HG02571 (cell line): ENCODE results near the gene COBL.

Source experiments
- ATAC-seq: cut with Tn5 transposase; IDR thresholded peaks from one replicate; pipeline ENCODE4 v1.9.1; 2021; ENCODE audit warnings: mild to moderate bottlenecking, moderate library complexity; ENCODE audit not compliant: unreplicated experiment

Gene COBL

DNA sequence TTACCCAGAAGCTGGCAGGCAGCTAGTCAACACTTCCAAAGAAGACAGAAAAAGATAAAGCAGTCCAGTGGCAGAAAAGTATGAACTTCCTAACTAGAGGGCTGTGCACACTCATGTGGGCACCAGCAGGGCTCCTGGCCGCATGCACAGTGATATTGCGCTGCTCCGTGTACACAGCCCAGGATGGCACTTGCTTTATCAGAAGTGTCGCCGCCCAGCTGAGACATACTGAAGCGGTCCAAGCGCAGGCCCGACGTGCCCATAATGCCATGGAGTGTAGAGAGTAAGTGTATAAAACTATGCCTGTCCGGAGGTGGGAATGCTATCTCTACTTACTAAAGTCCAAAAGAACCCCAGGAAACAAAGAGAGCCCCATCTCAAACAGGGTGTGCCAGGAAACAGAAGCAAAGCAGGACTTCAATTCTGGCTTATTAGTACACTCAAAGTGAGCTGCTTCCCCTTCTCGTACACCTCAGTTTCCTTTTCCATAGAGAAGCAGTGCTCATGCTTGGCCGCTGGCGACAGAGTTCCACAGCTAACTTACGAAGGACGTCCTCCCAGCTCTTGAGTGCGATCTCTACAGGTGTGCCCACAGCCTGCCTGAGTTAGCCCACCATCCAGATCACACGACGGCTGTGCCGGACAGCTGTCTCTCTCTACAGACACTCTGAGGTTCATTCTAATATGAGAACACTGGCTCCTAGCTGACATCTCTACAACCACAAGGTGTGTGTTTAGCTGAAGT is 234.3 kb downstream of the COBL start:
- no peak for ATAC-seq

DNA sequence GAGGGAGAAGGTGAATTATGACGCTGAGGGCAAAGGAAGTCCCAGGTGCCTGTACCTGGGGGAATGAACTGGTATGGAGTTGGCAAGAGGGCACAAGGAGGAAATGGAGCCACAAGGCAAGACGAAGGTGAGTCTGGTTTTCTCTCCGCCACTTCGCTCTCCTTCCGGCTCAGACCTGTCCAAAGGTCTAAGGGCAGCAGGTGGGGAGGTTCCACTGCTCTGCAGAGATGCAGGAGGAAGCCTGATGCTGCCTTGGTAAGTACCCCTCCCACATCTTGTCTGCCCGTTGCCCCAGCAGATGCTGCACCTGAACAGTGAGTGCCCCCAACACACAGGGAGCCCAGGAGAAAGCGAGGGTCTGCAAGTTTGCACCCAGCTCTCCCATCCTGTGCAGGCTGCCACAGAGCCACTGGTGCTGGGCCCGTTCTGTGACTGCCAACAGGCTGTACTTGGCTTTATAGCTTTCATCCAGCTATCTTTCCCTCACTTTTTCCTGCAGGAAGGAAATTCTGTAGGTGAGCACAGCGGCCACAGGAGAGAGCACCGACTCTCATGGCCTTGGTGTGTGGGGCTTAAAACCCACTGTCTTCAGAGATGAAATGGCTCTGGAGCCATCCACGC is 235.2 kb downstream of the COBL start:
- ATAC-seq = no peak

DNA sequence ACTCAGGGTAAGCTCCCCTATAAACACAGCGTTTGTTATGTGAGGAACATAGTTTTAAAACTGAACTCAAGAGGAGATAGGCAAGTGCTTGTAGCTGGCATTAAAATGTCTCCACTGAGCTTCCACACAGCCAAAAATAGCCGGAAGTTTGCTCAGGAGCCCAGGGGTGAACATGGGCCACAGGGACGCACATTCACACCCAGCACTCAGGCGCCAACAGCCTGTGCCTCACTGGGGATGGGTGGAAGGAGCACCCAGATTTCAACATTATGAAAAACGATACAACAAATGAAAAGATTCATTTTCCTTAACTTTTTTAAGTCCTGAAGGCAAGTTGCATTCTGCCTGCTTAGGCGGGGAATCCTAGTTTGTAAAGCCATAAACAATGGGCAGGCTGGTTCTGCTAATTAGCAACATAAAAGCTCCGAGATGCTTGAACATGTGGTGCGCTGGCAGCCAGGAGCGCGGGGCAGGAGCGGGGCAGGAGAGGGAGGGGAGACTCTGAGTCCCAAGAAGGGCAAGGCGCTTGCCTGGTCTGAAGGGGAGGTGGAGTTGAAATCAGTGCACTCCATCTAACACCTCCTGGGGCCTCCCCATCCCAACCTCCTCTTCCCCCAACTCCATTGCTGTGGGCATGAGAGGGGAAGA is 235.9 kb downstream of the COBL start:
- no peak for ATAC-seq

DNA sequence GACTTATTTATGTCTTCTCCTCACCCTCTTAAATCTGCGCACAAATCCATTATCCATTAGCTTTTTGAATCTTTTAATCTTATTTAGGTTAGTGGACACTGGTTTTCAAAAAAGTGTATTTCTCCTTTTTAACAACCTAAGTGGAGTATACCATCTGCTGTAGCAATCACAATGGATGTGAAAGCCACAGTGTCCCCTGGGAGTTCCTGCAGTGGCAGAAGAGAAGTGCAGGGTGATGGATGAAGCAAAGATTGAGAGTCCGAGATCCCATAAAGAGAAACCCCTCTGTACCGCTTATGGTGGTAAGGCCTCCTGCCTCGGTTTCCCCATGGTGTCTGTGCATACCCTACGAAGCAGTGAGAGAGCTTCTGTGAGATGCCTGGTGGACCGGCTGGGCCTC is 236.4 kb downstream of the COBL start:
- ATAC-seq = no peak

DNA sequence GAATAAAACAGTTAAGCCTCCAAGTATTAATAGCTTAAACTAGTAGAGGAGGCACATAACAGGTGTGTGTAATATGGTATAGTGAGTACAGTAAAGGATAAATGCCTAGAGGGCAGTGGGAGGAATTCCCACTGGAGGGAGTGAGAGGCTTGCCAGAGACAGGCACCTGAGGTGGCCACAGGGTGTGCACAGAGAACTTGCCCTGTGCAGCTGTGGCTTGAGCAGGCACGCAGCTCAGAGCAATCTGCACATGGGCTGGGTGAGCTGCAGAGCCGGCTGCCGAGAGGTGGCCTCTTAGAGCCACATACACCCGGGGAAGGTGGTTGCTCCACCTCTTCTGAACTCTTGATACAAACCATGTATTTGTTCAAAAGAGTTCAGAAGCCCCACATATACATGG is 237.1 kb downstream of the COBL start:
- no peak for ATAC-seq

DNA sequence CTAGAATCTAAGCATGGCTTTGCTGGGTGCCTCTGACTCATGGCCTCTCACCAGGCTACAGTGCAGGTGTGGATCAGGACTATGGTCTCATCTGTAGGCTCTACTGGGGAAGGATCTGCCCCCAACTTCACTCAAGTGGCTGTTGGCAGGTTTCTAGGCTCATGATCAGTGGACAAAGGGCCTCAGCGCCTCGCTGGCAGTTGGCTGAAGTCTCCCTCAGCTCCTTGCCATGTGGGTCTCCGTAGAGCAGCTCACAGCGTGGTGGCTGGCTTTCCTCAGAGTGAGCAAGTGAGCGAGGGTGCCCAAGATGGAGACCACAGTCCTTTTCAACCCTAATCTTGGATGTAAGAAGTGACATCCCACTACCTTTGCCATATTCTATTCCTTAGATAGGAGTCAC is 238.0 kb downstream of the COBL start:
- ATAC-seq = no peak

DNA sequence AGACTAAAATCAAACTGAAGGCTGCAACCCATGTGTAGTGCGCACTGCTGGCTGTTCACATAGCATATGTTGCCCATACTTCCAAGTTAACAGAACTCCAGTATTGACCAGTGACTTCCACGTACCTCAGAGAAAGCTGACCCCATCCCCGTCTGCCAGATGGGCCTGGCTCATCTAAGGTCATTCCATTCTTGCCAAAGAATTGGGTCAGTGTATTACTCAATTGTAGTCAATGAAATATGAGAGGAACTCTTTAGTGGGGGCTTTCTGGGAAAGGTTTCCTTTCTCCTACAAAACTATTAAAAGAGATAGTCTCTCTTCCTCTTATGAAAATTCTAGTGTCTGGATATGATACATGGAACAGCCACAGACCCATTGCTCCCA is 238.6 kb downstream of the COBL start:
- ATAC-seq = no peak

DNA sequence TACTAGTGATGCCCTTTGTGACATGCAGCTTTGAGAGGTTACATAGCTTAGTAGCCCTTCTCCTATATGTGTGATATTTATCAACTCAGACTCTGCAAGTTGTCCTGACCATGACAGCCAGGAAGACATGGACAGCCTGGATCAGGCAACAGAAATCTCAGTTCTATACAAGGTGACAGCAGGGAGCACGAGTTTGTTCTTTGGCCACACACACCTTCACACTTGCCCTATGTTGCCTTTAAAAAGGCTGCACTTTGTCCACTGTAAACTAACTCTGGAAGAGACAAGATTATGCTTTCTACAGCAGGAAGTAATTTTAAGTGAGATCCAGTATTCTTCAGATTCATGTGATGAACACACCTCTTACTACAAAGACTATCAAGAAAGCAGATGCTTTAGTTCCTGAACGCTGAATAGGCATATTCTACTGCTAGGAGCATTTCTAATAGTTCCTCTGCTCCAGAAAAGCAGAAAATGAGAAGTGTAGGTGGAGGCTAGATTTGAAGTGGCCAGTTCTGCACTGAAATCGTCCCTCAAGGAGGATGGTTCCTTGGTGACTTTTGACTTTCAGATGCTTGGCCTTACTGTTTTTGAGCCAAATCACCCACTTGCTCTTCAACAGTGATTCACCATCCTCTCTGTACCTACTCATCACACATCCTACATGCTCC is 239.2 kb downstream of the COBL start:
- ATAC-seq = no peak

DNA sequence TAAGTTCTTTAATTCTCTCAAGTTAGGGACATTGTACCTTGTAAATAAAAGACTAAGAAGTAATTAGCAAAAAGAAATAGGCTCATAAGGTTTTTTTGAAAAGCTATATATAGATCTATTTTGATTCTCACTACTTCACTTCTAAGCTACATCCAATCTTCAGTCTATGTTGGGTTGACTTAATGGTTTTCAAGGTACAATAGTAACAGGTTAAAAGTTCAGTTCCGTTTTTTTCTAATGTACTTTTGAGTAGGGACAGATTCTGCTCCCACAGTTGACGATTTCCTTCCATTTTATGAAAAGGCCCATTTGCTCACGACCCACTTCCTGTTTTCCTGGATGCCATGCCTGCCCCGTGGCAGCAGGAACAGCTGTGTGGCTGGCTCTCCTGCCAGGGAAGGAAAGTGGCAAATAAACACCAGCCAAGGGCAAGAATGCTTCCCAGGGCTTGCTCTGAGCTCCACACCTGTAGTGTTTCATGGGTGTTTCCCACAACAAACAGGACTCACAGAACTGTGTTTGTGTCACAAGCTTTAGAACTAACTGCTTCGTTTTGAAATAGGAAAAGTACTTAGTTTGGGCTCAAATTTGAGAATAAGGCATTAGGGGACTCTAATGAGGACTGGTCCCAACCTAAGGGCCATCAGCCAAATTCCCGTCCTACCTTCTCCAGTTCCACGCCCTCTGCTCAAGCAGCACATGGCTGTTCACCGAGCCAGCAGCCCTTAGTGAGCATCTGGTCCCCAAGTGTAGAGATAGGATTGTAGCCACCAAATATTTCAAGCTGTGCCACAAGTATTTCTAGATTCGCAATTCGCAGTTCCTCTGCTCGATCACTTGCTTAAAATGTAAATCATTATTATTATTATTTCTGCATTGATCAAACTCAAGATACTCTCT is 240.7 kb downstream of the COBL start:
- no peak for ATAC-seq

DNA sequence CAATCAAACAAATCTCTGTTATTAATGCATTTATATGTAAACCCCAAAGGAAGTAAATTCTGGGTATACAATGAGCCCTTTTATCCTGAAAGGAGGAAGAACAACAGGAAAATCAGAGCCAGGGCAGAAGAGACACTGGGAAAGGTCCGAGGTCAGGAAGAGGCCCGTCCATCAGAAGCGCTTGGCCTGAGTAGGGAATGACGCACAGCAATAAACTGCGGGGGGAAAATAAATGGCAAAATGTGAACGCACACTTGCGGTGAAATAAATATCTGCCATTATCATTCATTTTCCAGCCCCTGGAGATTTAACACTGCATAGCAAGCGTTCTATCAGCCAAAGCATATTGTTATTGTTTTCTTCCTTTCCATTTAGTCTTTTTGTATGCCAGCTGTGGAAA is 243.4 kb downstream of the COBL start:
- ATAC-seq = no peak

DNA sequence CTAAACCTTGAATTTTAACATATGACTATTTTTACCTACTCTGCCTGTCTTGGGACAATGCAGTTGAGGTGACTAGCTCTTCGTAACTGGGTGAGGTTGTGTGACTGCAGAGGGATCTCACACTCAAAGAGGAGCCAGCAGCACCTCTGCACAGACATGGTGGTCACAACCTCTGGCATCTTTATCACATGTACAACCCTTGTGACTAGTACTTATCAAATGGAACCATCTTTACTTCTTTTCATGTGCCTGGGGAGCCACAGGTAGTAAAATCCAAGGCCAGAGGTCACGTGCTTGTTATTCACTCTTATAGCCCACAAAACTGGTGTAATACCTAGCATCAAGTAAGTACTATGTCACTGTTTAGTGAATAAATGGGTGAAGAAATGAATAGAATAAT is 244.3 kb downstream of the COBL start:
- no peak for ATAC-seq

DNA sequence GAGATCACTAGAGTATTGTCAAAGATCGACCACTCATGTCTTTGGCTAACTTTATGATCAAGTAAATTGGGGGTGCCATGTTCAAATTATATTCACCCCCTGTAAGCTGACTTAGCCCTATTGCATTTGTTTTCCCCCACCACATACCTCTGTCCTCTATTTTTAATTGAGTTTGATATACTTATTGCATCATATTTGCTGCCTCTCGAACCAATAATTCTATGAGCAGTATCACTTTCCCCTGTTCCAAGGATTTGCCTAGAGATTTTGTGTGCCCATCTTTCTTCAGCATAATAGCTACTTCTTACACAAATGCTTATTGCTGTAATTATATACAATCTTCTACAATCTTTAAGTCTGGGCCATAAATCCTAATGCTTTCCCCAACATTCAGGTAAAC is 245.2 kb downstream of the COBL start:
- ATAC-seq = no peak

DNA sequence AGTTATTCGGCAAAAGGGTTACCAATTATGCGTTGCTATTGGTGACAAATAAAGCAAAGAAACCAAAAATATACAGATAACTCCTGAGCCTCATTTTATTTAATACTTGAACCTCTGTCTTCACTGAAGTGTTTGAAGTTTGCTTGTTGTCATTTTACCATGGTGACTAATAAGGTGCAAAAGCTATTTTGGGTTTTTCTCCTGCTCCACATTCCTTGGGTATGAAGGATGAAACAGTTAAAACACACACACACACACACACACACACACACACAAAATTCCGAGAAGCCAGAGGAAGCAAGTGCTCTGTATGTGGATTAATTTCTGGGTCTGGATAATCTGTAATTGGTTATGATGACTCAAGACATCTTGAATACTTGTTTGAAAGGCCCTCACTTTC is 246.5 kb downstream of the COBL start:
- ATAC-seq = no peak

DNA sequence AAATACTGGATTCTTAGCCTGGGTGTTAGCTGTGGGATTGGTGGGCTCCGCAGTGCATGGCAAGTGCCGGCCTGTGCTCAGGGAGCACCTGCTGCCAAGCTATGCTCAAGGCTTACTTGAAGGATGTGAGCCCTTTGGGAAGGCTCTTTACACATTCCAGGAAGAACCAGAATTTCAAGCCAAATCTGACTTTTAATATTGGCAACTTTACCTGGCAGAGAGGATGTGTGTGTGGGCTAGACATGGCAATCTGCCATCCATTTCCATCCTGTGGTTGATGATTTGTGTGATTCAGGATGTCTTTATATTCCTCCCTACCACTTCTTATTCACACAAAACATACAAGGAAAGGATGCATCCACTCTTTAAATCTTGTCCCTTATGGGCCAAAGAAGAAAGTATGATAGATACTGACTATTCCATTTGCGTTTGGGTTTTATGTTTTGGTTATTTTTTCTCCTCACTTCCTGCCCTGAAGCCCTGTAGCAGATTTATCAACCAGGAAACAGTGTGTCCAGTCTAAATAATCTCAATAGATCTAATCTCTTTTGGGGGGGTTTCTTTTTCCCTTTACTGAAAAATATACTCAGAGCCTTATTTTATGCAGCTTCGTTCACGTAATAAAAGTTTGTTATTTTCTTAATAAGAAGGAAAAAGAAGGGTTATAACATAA is 247.1 kb downstream of the COBL start:
- no peak for ATAC-seq

DNA sequence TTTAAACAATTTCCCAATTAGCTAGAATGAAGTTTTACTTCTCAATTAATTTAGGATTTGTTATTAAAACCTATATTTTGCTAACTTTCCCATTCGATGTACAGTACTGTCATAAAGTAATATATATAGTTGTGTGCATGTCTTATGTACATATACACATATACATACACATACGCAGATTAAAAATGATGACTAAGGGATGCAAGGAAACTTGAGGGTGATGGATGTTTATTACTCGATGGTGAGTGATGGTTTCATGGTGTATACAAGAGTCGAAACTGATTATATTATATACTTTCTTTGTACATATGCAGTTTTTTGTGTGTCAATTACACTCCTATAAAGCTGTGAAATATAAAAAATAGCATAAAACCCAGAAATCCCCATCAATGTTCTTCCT is 248.2 kb downstream of the COBL start:
- ATAC-seq = no peak

DNA sequence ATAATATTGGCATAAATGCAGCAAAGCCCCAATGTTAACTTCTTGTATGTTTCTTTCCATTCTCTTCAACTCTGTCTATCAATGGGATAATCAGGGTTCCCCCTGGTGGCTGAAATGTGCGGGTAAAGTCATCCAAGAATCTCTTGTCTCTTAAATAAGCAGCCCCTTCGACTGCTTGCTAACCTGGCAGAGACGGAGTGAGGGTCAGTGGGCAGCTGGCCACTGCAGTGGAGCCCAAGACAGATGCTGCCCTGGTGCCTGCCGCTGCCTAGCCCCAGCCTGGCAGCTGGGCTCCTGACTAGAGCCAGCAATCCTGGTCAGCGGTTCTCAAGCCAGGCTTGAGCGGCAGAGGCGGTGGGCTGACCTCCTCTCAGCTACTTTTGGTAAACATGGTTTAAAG is 248.9 kb downstream of the COBL start:
- ATAC-seq = no peak

DNA sequence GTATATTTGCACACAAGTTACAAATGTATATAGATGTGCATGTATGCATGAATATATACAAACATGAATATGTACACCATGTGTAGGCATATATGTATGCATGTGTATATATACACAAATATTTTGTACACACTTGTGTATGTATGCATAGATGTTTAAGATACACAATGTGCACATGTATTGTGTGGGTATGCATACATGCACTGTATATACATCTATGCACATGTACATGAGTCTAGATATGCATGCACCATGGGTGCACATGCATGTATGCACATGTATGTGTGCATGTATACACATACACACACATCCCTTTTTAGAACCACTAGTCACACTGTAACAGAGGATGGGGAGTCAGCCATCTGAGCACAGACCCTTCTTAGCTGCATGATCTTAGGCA is 249.4 kb downstream of the COBL start:
- ATAC-seq = no peak

DNA sequence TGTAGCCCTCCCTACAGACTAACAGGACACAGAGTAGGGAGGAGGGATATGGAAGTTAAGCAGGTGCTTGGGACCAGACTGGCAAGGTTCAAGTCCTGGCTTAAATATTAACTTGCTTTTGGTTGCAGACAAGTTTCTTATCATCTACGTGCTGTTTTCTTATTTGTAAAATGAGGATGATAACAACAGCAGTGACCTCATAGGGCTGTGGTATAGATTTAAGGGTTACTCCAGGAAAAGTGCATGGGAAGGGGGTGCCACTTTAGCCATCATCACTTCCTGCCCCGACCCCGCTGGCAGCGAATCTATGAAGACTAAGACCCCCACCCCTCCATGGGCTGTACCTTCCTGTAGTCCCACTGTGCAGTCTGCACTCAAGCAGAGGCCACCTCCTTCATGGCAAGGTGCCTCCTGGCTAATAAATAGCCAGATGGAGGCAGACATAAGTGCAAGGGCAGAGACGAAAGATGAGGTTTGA is 250.2 kb downstream of the COBL start:
- no peak for ATAC-seq

DNA sequence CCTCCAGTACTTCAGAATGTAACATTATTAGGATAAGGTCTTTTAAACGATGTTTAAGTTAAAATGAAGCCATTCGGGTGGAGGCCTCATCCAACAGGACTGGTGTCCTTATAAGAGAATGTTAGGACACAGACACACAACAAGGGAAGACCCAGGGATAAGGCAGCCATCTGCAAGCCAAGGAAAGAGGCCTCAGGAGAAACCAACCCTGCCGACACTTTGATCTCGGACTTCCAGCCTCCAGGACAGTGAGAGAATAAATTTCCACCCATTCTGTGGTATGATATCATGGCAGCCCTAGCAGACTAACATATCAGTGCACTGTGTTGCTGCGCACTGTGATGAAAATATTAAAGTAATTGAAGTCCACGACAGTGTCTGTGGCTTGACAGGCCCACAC is 250.8 kb downstream of the COBL start:
- no peak for ATAC-seq

DNA sequence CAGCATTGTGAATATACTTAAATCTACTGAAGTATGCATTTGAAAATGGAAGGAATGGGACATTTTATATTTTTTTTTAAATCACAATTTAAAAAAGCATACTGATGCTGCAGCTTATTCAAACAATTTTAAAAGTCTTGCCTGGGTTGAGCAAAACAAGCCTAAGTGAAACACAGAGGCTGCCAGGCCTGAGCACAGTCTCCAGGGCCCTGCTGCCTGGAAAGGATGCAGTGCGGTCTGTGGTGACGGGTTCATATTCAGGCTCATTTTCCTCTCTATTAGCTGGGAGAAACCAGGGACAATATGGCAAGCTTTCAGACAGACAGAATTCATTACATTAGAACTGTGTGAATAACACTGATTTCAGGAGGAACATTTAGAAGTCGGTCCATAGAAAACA is 251.9 kb downstream of the COBL start:
- ATAC-seq = no peak
